ENCODE results near the gene LRRFIP2. TPM values are rescaled to one million over a fixed set of nuclear protein-coding genes. Genes with fewer than 3 reads are reported as not detected.

Gene LRRFIP2
- total RNA-seq, 1 donor from 2014 or later = 50.7 TPM

- Mint-ChIP-seq H3K9me3 (ENCODE audit: low read depth) (no peaks in the 10 kb centered on the region), H3K27ac (ENCODE audit: unreplicated experiment) (no peak overlapping the region), H3K27me3 (ENCODE audit: low read depth) (no peaks in the 10 kb centered on the region), H3K4me3 (ENCODE audit: unreplicated experiment) (no peak overlapping the region), H3K36me3 (ENCODE audit: low read depth) (no peaks in the 10 kb centered on the region), H3K4me1 (ENCODE audit: low read depth) (peaks cover 45% of the 10 kb centered on the region)
- no peak for DNase-seq (ENCODE audit: low spot score)
- TF ChIP-seq CTCF (IDR thresholded peaks at IDR 0.05) = no peak
Measured at GRCh38 chr3:37179144-37179967, 5.0 kb upstream of the LRRFIP2 start.

GRCh38 chr3:37173806-37174205 is 576 bp downstream of the LRRFIP2 start:
- H3K27me3 Mint-ChIP-seq (ENCODE audit: low read depth) = no peaks in the 10 kb centered on the region
- H3K4me1 Mint-ChIP-seq (ENCODE audit: low read depth) = peaks cover 58% of the 10 kb centered on the region
- H3K27ac Mint-ChIP-seq (ENCODE audit: unreplicated experiment) = peak overlapping the region; percentile 82
- H3K36me3 Mint-ChIP-seq (ENCODE audit: low read depth) = peaks cover 4% of the 10 kb centered on the region
- no peaks in the 10 kb centered on the region for H3K9me3 Mint-ChIP-seq (ENCODE audit: low read depth)
- H3K4me3 Mint-ChIP-seq (ENCODE audit: unreplicated experiment) = peak overlapping the region; percentile 92
- no peak for TF ChIP-seq CTCF (IDR thresholded peaks at IDR 0.05)
- DNase-seq (ENCODE audit: low spot score) = no peak

- no peak overlapping the region for H3K27ac Mint-ChIP-seq (ENCODE audit: unreplicated experiment)
Measured at GRCh38 chr3:37171144-37171543, 3.2 kb downstream of the LRRFIP2 start.

GRCh38 chr3:37170513-37170912 is 3.9 kb downstream of the LRRFIP2 start:
- peak overlapping the region; percentile 22 for H3K27ac Mint-ChIP-seq (ENCODE audit: unreplicated experiment)
- H3K4me3 Mint-ChIP-seq (ENCODE audit: unreplicated experiment) = no peak overlapping the region

More at GRCh38 chr3:37171144-37171543, 3.2 kb downstream of the LRRFIP2 start:
- no peak for TF ChIP-seq CTCF (IDR thresholded peaks at IDR 0.05)
- Mint-ChIP-seq H3K4me1 (ENCODE audit: low read depth) (peaks cover 42% of the 10 kb centered on the region), H3K36me3 (ENCODE audit: low read depth) (peaks cover 7% of the 10 kb centered on the region), H3K9me3 (ENCODE audit: low read depth) (no peaks in the 10 kb centered on the region), H3K4me3 (ENCODE audit: unreplicated experiment) (no peak overlapping the region), H3K27me3 (ENCODE audit: low read depth) (no peaks in the 10 kb centered on the region)
- no peak for DNase-seq (ENCODE audit: low spot score)

GRCh38 chr3:37170060-37170459 is 4.3 kb downstream of the LRRFIP2 start:
- Mint-ChIP-seq H3K4me3 (ENCODE audit: unreplicated experiment) (no peak overlapping the region), H3K9me3 (ENCODE audit: low read depth) (no peaks in the 10 kb centered on the region), H3K4me1 (ENCODE audit: low read depth) (peaks cover 40% of the 10 kb centered on the region), H3K36me3 (ENCODE audit: low read depth) (peaks cover 7% of the 10 kb centered on the region), H3K27me3 (ENCODE audit: low read depth) (no peaks in the 10 kb centered on the region), H3K27ac (ENCODE audit: unreplicated experiment) (no peak overlapping the region)
- no peak for DNase-seq (ENCODE audit: low spot score)
- no peak for TF ChIP-seq CTCF (IDR thresholded peaks at IDR 0.05)

More at GRCh38 chr3:37170513-37170912, 3.9 kb downstream of the LRRFIP2 start:
- H3K36me3 Mint-ChIP-seq (ENCODE audit: low read depth) = peaks cover 7% of the 10 kb centered on the region
- H3K4me1 Mint-ChIP-seq (ENCODE audit: low read depth) = peaks cover 42% of the 10 kb centered on the region
- DNase-seq (ENCODE audit: low spot score) = no peak
- no peaks in the 10 kb centered on the region for H3K9me3 Mint-ChIP-seq (ENCODE audit: low read depth)
- no peak for TF ChIP-seq CTCF (IDR thresholded peaks at IDR 0.05)
- H3K27me3 Mint-ChIP-seq (ENCODE audit: low read depth) = no peaks in the 10 kb centered on the region

All from chondrocyte (in vitro differentiated cells).